HCT116 (cell line): ENCODE results near the gene ATP2B3. TPM values are rescaled to one million over a fixed set of nuclear protein-coding genes. Genes with fewer than 3 reads are reported as not detected.

Experiments
- ATAC-seq: fragments of 200-7000 bp; cut with Tn5 transposase; 2 replicates; pipeline ENCODE4 v1.9.1; 2020; ENCODE audit warnings: mild to moderate bottlenecking, moderate library complexity
- BruUV-seq: library from RNA; stranded (reverse); fragments of 400-500 nt; replicated peaks from 2 replicates; lab custom pipeline; 2021; lab: Mats Ljungman, UMichigan
- CTCF ChIA-PET: fragments of 300-600 bp; sonication (Branson Sonifier 250); formaldehyde crosslinking; loops from one replicate; lab custom pipeline; 2021; ENCODE audit warnings: antibody characterized with exemption; lab: Charles Lee
- POLR2A ChIA-PET: fragments of 300-600, 350-600 bp; sonication (Branson Sonifier 250); formaldehyde crosslinking; loops from one replicate; lab custom pipeline; 2021; ENCODE audit warnings: antibody characterized with exemption; lab: Charles Lee
- RAD21 ChIA-PET, 2 experiments: fragments of 300-600 bp; sonication (Branson Sonifier 250); formaldehyde crosslinking; loops; one replicate each; lab custom pipeline; 2023; ENCODE audit warnings: low total read pairs in 2 of 2; ENCODE audit not compliant: uncharacterized antibody in 2 of 2, unreplicated experiment in 2 of 2, low non-redundant PET in 1 of 2; lab: Charles Lee
- DNase-seq: peaks from one replicate; pipeline ENCODE4 v3.0.0-alpha.2; 2010; ENCODE audit warnings: low read depth, low spot score
- H2AFZ ChIP-seq: fragments of 200-600 bp; shearing (Covaris generic), sonication (generic); 2 replicates; pipeline ENCODE4 v1.6.1; 2017; ENCODE audit warnings: low read depth, mixed run types, mixed read lengths, antibody characterized with exemption, low read length; ENCODE audit not compliant: poor library complexity, severe bottlenecking
- H3K27ac ChIP-seq: 2 replicates; pipeline ENCODE4 v1.5.1; 2012; ENCODE audit warnings: low read depth, low read length
- H3K27me3 ChIP-seq: fragments of 200-600 bp; sonication (generic); 2 replicates; pipeline ENCODE4 v1.6.1; 2016; ENCODE audit warnings: mixed run types, low read length, mixed read lengths; ENCODE audit not compliant: insufficient read depth
- H3K36me3 ChIP-seq, 2 experiments: fragments of 200-500 bp in 1 of 2; fragments of 200-600 bp in 1 of 2; sonication (Bioruptor generic) in 1 of 2; sonication (generic) in 1 of 2; 2 replicates each; pipeline versions ENCODE4 v1.5.1 to v1.6.1; 2014 to 2016; ENCODE audit warnings: low read length in 2 of 2, inconsistent platforms in 1 of 2, mixed read lengths in 1 of 2, mixed run types in 1 of 2; ENCODE audit not compliant: insufficient read depth in 2 of 2, control insufficient read depth in 1 of 2
- H3K4me1 ChIP-seq, 2 experiments: fragments of 200-600 bp in 1 of 2; sonication (generic) in 1 of 2; 2 replicates each; pipeline versions ENCODE4 v1.5.1 to v1.6.1; 2012 to 2017; ENCODE audit warnings: low read length in 2 of 2, inconsistent platforms in 1 of 2, mild to moderate bottlenecking in 1 of 2, mixed read lengths in 1 of 2, mixed run types in 1 of 2, moderate library complexity in 1 of 2; ENCODE audit not compliant: insufficient read depth in 2 of 2, control insufficient read depth in 1 of 2
- H3K4me2 ChIP-seq: fragments of 200-600 bp; sonication (generic); 2 replicates; pipeline ENCODE4 v1.6.1; 2017; ENCODE audit warnings: mixed run types, low read length, mixed read lengths
- H3K4me3 ChIP-seq, 2 experiments: fragments of 200-600 bp in 1 of 2; sonication (generic) in 1 of 2; replicated peaks in 1 of 2; 2 replicates each; pipeline ENCODE4 v1.5.1; 2011 to 2016; ENCODE audit warnings: low read length in 2 of 2, control low read depth in 1 of 2, low read depth in 1 of 2, mild to moderate bottlenecking in 1 of 2, mixed read lengths in 1 of 2, mixed run types in 1 of 2
- H3K79me2 ChIP-seq: fragments of 200-600 bp; sonication (generic); 2 replicates; pipeline ENCODE4 v1.6.1; 2017; ENCODE audit warnings: mild to moderate bottlenecking, mixed run types, low read length, moderate library complexity, mixed read lengths; ENCODE audit not compliant: insufficient read depth
- H3K9ac ChIP-seq: fragments of 200-600 bp; sonication (generic); 2 replicates; pipeline ENCODE4 v1.6.1; 2016; ENCODE audit warnings: low read length, mixed read lengths
- H3K9me2 ChIP-seq: fragments of 200-600 bp; sonication (generic), shearing (Covaris generic); 2 replicates; pipeline ENCODE4 v1.6.1; 2017; ENCODE audit warnings: mixed run types, mild to moderate bottlenecking, moderate library complexity; ENCODE audit not compliant: insufficient read depth
- H3K9me3 ChIP-seq, 2 experiments: fragments of 200-500 bp in 1 of 2; fragments of 200-600 bp in 1 of 2; sonication (Bioruptor generic) in 1 of 2; sonication (generic) in 1 of 2; 2 replicates each; pipeline ENCODE4 v1.6.1; 2014 to 2017; ENCODE audit warnings: low read length in 2 of 2, mixed read lengths in 2 of 2, inconsistent platforms in 1 of 2, low read depth in 1 of 2, mild to moderate bottlenecking in 1 of 2, mixed run types in 1 of 2, moderate library complexity in 1 of 2; ENCODE audit not compliant: control insufficient read depth in 1 of 2, insufficient read depth in 1 of 2
- H4K20me1 ChIP-seq: fragments of 200-600 bp; sonication (generic), shearing (Covaris generic); 2 replicates; pipeline ENCODE4 v1.6.1; 2017; ENCODE audit warnings: mixed run types, mild to moderate bottlenecking, moderate library complexity; ENCODE audit not compliant: insufficient read depth
- CBX3 ChIP-seq: IDR thresholded peaks from 2 replicates; pipeline ENCODE4 v1.6.1; 2012; ENCODE audit warnings: low read depth
- CEBPB ChIP-seq: IDR thresholded peaks from 2 replicates; pipeline ENCODE4 v1.6.1; 2012; ENCODE audit warnings: low read depth
- CTCF ChIP-seq, 3 experiments: fragments of 200-600 bp in 1 of 3; sonication (generic) in 1 of 3; IDR thresholded peaks in 2 of 3; conservative IDR thresholded peaks in 1 of 3; 2 replicates each; pipeline ENCODE4 v1.5.1; 2012 to 2017; ENCODE audit warnings: low read depth in 2 of 3, low read length in 2 of 3, antibody characterized with exemption in 1 of 3, borderline replicate concordance in 1 of 3, control low read depth in 1 of 3, mild to moderate bottlenecking in 1 of 3, mixed read lengths in 1 of 3, mixed run types in 1 of 3, moderate library complexity in 1 of 3; ENCODE audit not compliant: insufficient read depth in 1 of 3
- ELF1 ChIP-seq: IDR thresholded peaks from 2 replicates; pipeline ENCODE4 v1.6.1; 2012; ENCODE audit warnings: low read depth, borderline replicate concordance
- EZH2 ChIP-seq: fragments of 200-600 bp; sonication (generic); IDR thresholded peaks from 2 replicates; pipeline ENCODE4 v1.6.1; 2017; ENCODE audit warnings: antibody characterized with exemption, mixed run types
- FOSL1 ChIP-seq: IDR thresholded peaks from 2 replicates; pipeline ENCODE4 v1.6.1; 2012; ENCODE audit warnings: low read depth
- JUND ChIP-seq: IDR thresholded peaks from 2 replicates; pipeline ENCODE4 v1.6.1; 2012
- RAD21 ChIP-seq: IDR thresholded peaks from 2 replicates; pipeline ENCODE4 v1.6.1; 2012; ENCODE audit warnings: low read depth, mild to moderate bottlenecking
- SIN3A ChIP-seq: IDR thresholded peaks from 2 replicates; pipeline ENCODE4 v1.6.1; 2012; ENCODE audit warnings: low read depth
- SRF ChIP-seq: IDR thresholded peaks from 2 replicates; pipeline ENCODE4 v1.6.1; 2012; ENCODE audit warnings: low read depth
- YY1 ChIP-seq: IDR thresholded peaks from 2 replicates; pipeline ENCODE4 v1.6.1; 2011; ENCODE audit warnings: low read length, low read depth, moderate library complexity, mild to moderate bottlenecking; ENCODE audit not compliant: insufficient replicate concordance; ENCODE audit errors: extremely low read depth
- ZFX ChIP-seq: fragments of 450-650 bp; IDR thresholded peaks from 2 replicates; pipeline ENCODE4 v1.6.1; 2017
- ZNF274 ChIP-seq: fragments of 200-500 bp; sonication (Bioruptor generic); IDR thresholded peaks from 2 replicates; pipeline ENCODE4 v1.6.1; 2014; ENCODE audit warnings: mild to moderate bottlenecking, low read depth, low read length, inconsistent platforms
- intact Hi-C: fragments of 100-400 bp; cut with micrococcal nuclease; formaldehyde crosslinking; loops from 2 replicates; pipeline ENCODE4 v1.10.0; 2022
- total RNA-seq: library from RNA; stranded (reverse); gene quantifications from one replicate; pipeline ENCODE4 v1.2.1, GENCODE V29; 2021; ENCODE audit not compliant: unreplicated experiment
- TF ChIP-seq, protein P1 (sequence below): IDR thresholded peaks from 2 replicates; pipeline ENCODE4 v1.6.1; 2012

ATP2B3 gene
- total RNA-seq, 1 experiment from 2014 or later = not detected

DNA sequence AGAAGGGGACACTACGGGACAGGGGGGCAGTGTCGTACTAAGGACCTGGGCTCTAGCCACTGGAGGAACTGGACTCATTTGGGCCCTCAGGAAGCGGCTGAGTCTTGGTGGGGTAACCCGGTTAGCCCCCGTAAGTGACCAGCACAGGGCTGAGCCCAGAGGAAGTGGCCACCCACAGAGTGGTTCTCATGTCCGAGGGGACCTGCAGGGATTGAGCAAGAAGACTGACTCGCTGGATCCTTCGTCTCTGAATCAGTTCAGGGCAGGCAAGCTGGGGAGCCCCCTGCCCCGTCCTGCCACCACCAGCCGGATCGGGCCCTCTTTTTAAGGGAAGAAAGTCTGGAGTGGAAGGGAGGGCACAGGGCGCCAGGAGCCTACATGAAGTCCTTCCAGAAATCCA, 23.4 kb upstream of the ATP2B3 start:
- no peaks in the 10 kb centered on the region for H4K20me1 ChIP-seq
- TF ChIP-seq ZFX = no peak
- TF ChIP-seq SRF = no peak
- no peak for TF ChIP-seq SIN3A
- no peak for TF ChIP-seq EZH2
- no peak for TF ChIP-seq ZNF274
- TF ChIP-seq YY1 = no peak
- no peak for TF ChIP-seq CEBPB
- TF ChIP-seq ELF1 = no peak
- TF ChIP-seq FOSL1 = no peak
- no peak for TF ChIP-seq CTCF (IDR thresholded peaks at IDR 0.05 in 2 of 3, conservative IDR thresholded peaks at IDR 0.05 in 1 of 3; ENCODE audit: borderline replicate concordance in 1 of 3, insufficient read depth in 1 of 3, low read depth in 2 of 3, low read length in 2 of 3)
- no peak for TF ChIP-seq RAD21
- TF ChIP-seq, protein P1, sequence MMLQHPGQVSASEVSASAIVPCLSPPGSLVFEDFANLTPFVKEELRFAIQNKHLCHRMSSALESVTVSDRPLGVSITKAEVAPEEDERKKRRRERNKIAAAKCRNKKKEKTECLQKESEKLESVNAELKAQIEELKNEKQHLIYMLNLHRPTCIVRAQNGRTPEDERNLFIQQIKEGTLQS = no peak
- TF ChIP-seq CBX3 = no peak
- no peak for TF ChIP-seq JUND
- TF ChIP-seq, all 23 proteins: peak for 0
- no peaks in the 10 kb centered on the region for H3K27me3 ChIP-seq
- no peaks in the 10 kb centered on the region for H3K4me1 ChIP-seq
- no peak overlapping the region for H3K27ac ChIP-seq
- ATAC-seq (no peak), DNase-seq (no peak)
- no TSS peak for BruUV-seq
- H3K79me2 ChIP-seq = no peaks in the 10 kb centered on the region
- H2AFZ ChIP-seq = no peak overlapping the region
- H3K4me3 ChIP-seq = no peak overlapping the region
- H3K36me3 ChIP-seq = no peaks in the 10 kb centered on the region
- ChIA-PET POLR2A (no interaction called here), CTCF (no interaction called here), RAD21 (no interaction called here)
- H3K9me2 ChIP-seq = no peaks in the 10 kb centered on the region
- H3K9ac ChIP-seq = no peak overlapping the region
- H3K4me2 ChIP-seq = no peak overlapping the region
- no peaks in the 10 kb centered on the region for H3K9me3 ChIP-seq
- intact Hi-C loops = no loop called here
